ENCODE data around the gene SLC25A13. TPM values are rescaled to one million over a fixed set of nuclear protein-coding genes. Genes with fewer than 3 reads are reported as not detected.
A peak's percentile ranks its signal among the peaks of the same experiment; 100 is the strongest.

Gene SLC25A13
- total RNA-seq, 1 experiment from 2014 or later: 52.5 TPM

GRCh38 chr7:96314402-96315124 is 7.3 kb downstream of the SLC25A13 start:
- POLR2A ChIA-PET (ENCODE audit: unreplicated experiment): interaction anchor here (0.6 kb wide), 1 partner anchor 21 kb away, joined by 3 read pairs; no protein-coding TSS in a partner anchor

DNA sequence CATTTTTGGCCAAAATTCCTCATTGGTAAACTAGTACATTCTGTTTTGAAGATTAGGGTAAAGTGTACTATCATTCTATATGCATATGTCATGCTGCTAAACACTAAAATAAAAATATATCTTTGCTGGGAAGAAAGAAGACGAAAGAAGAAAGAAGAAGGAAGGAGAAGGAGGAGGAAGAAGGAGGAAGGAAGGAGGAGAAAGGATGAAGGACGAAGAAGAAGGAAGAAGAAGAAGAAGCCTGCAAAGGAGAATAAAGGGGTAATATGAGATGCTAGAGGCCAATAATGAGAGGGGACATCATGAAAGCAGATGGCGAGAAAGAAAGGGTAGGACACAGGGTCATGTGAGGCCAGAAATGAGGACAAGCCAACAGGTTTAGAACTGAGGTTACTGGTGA is 8.0 kb downstream of the SLC25A13 start:
- Histone ChIP-seq H2AFZ (no peak overlapping the region), H3K27ac (no peak overlapping the region), H3K4me2 (0 out of 2 replicates have a peak overlapping the region, but pooled peaks have one; percentile 0), H3K36me3 (ENCODE audit: low read depth) (peaks cover 34% of the 10 kb centered on the region), H3K27me3 (ENCODE audit: insufficient read depth, low read depth) (no peaks in the 10 kb centered on the region), H3F3A (ENCODE audit: insufficient read depth, low read depth) (peaks cover 17% of the 10 kb centered on the region), H3K9me2 (ENCODE audit: insufficient read depth) (no peaks in the 10 kb centered on the region), H4K20me1 (ENCODE audit: insufficient read depth) (peaks cover 33% of the 10 kb centered on the region), H3K4me1 (replicated peaks; ENCODE audit: insufficient read depth) (peaks cover 50% of the 10 kb centered on the region), H3K79me2 (ENCODE audit: low read depth) (peaks cover 92% of the 10 kb centered on the region), H3K4me3 (no peak overlapping the region), H3K9me3 (ENCODE audit: insufficient read depth, low read depth) (no peaks in the 10 kb centered on the region; the same call in 1 of the 2 replicates)
- no peak for TF ChIP-seq EZH2 (IDR thresholded peaks at IDR 0.05; ENCODE audit: low read depth)
- TF ChIP-seq, protein P1, sequence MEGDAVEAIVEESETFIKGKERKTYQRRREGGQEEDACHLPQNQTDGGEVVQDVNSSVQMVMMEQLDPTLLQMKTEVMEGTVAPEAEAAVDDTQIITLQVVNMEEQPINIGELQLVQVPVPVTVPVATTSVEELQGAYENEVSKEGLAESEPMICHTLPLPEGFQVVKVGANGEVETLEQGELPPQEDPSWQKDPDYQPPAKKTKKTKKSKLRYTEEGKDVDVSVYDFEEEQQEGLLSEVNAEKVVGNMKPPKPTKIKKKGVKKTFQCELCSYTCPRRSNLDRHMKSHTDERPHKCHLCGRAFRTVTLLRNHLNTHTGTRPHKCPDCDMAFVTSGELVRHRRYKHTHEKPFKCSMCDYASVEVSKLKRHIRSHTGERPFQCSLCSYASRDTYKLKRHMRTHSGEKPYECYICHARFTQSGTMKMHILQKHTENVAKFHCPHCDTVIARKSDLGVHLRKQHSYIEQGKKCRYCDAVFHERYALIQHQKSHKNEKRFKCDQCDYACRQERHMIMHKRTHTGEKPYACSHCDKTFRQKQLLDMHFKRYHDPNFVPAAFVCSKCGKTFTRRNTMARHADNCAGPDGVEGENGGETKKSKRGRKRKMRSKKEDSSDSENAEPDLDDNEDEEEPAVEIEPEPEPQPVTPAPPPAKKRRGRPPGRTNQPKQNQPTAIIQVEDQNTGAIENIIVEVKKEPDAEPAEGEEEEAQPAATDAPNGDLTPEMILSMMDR (conservative IDR thresholded peaks at IDR 0.05): no peak
- no TSS peak for BruUV-seq (replicated peaks)
- ChIA-PET CTCF (no interaction called here), POLR2A (ENCODE audit: unreplicated experiment) (interaction anchor here (0.6 kb wide), 1 partner anchor 22 kb away, joined by 3 read pairs; no protein-coding TSS in a partner anchor)
- no peak for DNase-seq
- intact Hi-C loops (cut with micrococcal nuclease; ENCODE audit: unreplicated experiment): no loop called here

More at GRCh38 chr7:96314402-96315124, 7.3 kb downstream of the SLC25A13 start:
- CTCF ChIA-PET: no interaction called here
- intact Hi-C loops (cut with micrococcal nuclease; ENCODE audit: unreplicated experiment): no loop called here
- peaks cover 92% of the 10 kb centered on the region for H3K79me2 ChIP-seq (ENCODE audit: low read depth)
- no peak overlapping the region for H3K4me3 ChIP-seq
- H3K27ac ChIP-seq: no peak overlapping the region
- H3K4me1 ChIP-seq (replicated peaks; ENCODE audit: insufficient read depth): peaks cover 51% of the 10 kb centered on the region
- H3K36me3 ChIP-seq (ENCODE audit: low read depth): peaks cover 27% of the 10 kb centered on the region
- H3K27me3 ChIP-seq (ENCODE audit: insufficient read depth, low read depth): no peaks in the 10 kb centered on the region
- TF ChIP-seq, protein P1 (conservative IDR thresholded peaks at IDR 0.05): no peak
- BruUV-seq (replicated peaks): no TSS peak
- peak; percentile 26 to 96 for DNase-seq
- H3F3A ChIP-seq (ENCODE audit: insufficient read depth, low read depth): peaks cover 17% of the 10 kb centered on the region
- no peaks in the 10 kb centered on the region; the same call in 1 of the 2 replicates for H3K9me3 ChIP-seq (ENCODE audit: insufficient read depth, low read depth)
- H3K9me2 ChIP-seq (ENCODE audit: insufficient read depth): no peaks in the 10 kb centered on the region
- H3K4me2 ChIP-seq: 0 out of 2 replicates have a peak overlapping the region, but pooled peaks have one; percentile 13
- H2AFZ ChIP-seq: no peak overlapping the region
- H4K20me1 ChIP-seq (ENCODE audit: insufficient read depth): peaks cover 34% of the 10 kb centered on the region

DNA sequence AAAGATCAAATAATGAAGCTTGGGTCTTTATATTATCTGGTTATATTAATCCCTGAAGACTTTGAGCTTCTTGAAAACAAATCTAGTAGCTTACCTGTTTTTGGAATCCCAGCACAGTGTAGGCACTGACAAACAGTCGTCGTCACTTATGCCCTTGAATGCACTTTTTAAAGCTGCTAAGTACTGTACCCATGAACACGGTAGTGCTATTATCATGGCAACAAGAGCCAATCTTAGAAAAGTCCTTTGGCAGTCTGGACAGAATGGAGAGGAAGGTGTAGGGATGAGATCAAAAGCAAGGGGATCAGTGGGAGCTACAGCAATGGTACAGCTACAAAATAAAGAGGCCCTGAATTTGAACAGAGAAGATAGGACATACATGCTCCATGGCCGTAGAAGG is 9.4 kb downstream of the SLC25A13 start:
- POLR2A ChIA-PET (ENCODE audit: unreplicated experiment): no interaction called here
- CTCF ChIA-PET: interaction anchor here (0.6 kb wide), 1 partner anchor 18 kb away, joined by 3 read pairs; no protein-coding TSS in a partner anchor
- Histone ChIP-seq H2AFZ (no peak overlapping the region), H3K79me2 (ENCODE audit: low read depth) (peaks cover 94% of the 10 kb centered on the region), H3K9me2 (ENCODE audit: insufficient read depth) (no peaks in the 10 kb centered on the region), H3K9me3 (ENCODE audit: insufficient read depth, low read depth) (no peaks in the 10 kb centered on the region; the same call in 1 of the 2 replicates), H3K4me3 (no peak overlapping the region), H3K4me1 (replicated peaks; ENCODE audit: insufficient read depth) (peaks cover 43% of the 10 kb centered on the region), H3K36me3 (ENCODE audit: low read depth) (peaks cover 36% of the 10 kb centered on the region), H3K27ac (no peak overlapping the region), H3F3A (ENCODE audit: insufficient read depth, low read depth) (peaks cover 11% of the 10 kb centered on the region), H3K27me3 (ENCODE audit: insufficient read depth, low read depth) (no peaks in the 10 kb centered on the region), H3K4me2 (no peak overlapping the region), H4K20me1 (ENCODE audit: insufficient read depth) (peaks cover 33% of the 10 kb centered on the region)
- no TSS peak for BruUV-seq (replicated peaks)
- intact Hi-C loops (cut with micrococcal nuclease; ENCODE audit: unreplicated experiment): no loop called here
- TF ChIP-seq, protein P1 (conservative IDR thresholded peaks at IDR 0.05): no peak
- TF ChIP-seq EZH2 (IDR thresholded peaks at IDR 0.05; ENCODE audit: low read depth): no peak
- DNase-seq: no peak

All from PC-9 (cell line).